ENCODE data around the gene CMC1. TPM values are rescaled to one million over a fixed set of nuclear protein-coding genes. Genes with fewer than 3 reads are reported as not detected.

CMC1 gene
- total RNA-seq, 1 donor from 2014 or later = 21.6 TPM

- peaks cover 58% of the 10 kb centered on the region for H3K4me1 ChIP-seq
- H3K4me3 ChIP-seq = no peak overlapping the region
- H3K27me3 ChIP-seq = no peaks in the 10 kb centered on the region
- H3K9me3 ChIP-seq = no peaks in the 10 kb centered on the region
- intact Hi-C loops (cut with DNase I) = no loop called here
- H3K36me3 ChIP-seq = peaks cover 0 to 15% of the 10 kb centered on the region in 2 donors
- TF ChIP-seq POLR2AphosphoS5 (IDR thresholded peaks at IDR 0.05; ENCODE audit: insufficient read depth in 1 of 2, low read depth in 1 of 2) = no peak
- TF ChIP-seq, protein P1, sequence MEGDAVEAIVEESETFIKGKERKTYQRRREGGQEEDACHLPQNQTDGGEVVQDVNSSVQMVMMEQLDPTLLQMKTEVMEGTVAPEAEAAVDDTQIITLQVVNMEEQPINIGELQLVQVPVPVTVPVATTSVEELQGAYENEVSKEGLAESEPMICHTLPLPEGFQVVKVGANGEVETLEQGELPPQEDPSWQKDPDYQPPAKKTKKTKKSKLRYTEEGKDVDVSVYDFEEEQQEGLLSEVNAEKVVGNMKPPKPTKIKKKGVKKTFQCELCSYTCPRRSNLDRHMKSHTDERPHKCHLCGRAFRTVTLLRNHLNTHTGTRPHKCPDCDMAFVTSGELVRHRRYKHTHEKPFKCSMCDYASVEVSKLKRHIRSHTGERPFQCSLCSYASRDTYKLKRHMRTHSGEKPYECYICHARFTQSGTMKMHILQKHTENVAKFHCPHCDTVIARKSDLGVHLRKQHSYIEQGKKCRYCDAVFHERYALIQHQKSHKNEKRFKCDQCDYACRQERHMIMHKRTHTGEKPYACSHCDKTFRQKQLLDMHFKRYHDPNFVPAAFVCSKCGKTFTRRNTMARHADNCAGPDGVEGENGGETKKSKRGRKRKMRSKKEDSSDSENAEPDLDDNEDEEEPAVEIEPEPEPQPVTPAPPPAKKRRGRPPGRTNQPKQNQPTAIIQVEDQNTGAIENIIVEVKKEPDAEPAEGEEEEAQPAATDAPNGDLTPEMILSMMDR (IDR thresholded peaks at IDR 0.05) = no peak
- no peak for TF ChIP-seq POLR2A (IDR thresholded peaks at IDR 0.05)
- no peak for DNase-seq (ENCODE audit: extremely low spot score in 2 of 2)
- no peak overlapping the region for H3K27ac ChIP-seq
Measured at GRCh38 chr3:28343144-28343543, 101.7 kb downstream of the CMC1 start.

- no peak overlapping the region for H3K4me3 ChIP-seq
- TF ChIP-seq POLR2AphosphoS5 (IDR thresholded peaks at IDR 0.05; ENCODE audit: insufficient read depth in 1 of 2, low read depth in 1 of 2) (no peak), POLR2A (IDR thresholded peaks at IDR 0.05) (no peak)
- TF ChIP-seq, protein P1 (IDR thresholded peaks at IDR 0.05) = no peak
- no peak overlapping the region for H3K27ac ChIP-seq
- DNase-seq (ENCODE audit: extremely low spot score in 2 of 2) = no peak
- no peaks in the 10 kb centered on the region for H3K27me3 ChIP-seq
- no peaks in the 10 kb centered on the region for H3K9me3 ChIP-seq
- H3K36me3 ChIP-seq = no peaks in the 10 kb centered on the region
- intact Hi-C loops (cut with DNase I) = no loop called here
- peaks cover 69% of the 10 kb centered on the region for H3K4me1 ChIP-seq
Measured at GRCh38 chr3:28345690-28346089, 104.3 kb downstream of the CMC1 start.

GRCh38 chr3:28347374-28348264 lies 106.2 kb downstream of the CMC1 start:
- DNase-seq (ENCODE audit: extremely low spot score in 2 of 2) = no peak
- peak overlapping the region; percentile 62 to 82 for H3K4me3 ChIP-seq
- H3K27me3 ChIP-seq = no peaks in the 10 kb centered on the region
- H3K36me3 ChIP-seq = peaks cover 0 to 2% of the 10 kb centered on the region in 2 donors
- peak; percentile 10 to 87 for TF ChIP-seq POLR2AphosphoS5 (IDR thresholded peaks at IDR 0.05; ENCODE audit: insufficient read depth in 1 of 2, low read depth in 1 of 2)
- TF ChIP-seq POLR2A (IDR thresholded peaks at IDR 0.05) = no peak
- TF ChIP-seq, protein P1 (IDR thresholded peaks at IDR 0.05) = no peak
- peak overlapping the region; percentile 99 for H3K27ac ChIP-seq
- intact Hi-C loops (cut with DNase I) = no loop called here
- no peaks in the 10 kb centered on the region for H3K9me3 ChIP-seq
- H3K4me1 ChIP-seq = peaks cover 64% of the 10 kb centered on the region

DNA sequence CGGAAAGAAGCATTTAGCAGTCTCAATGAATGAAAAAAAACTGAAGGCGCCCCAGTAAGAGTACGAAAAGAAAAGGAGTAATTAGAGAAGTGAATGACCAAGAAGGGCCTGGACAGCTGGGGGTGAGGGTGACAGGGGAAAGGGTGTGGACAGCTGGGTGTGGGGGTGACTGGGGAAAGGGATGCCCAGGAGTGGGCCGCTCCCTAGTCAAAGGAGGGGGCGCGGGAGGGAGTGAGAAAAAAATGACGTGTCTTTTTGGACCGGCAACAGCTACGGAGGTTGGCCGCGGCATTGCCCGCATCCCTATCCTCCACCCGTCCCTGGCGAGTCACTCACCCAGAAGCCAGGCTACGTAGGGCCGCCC lies 106.8 kb downstream of the CMC1 start:
- Histone ChIP-seq H3K9me3 (peaks cover 5% of the 10 kb centered on the region), H3K27me3 (no peaks in the 10 kb centered on the region), H3K36me3 (peaks cover 0 to 9% of the 10 kb centered on the region in 2 donors), H3K4me3 (peak overlapping the region; percentile 62 to 82), H3K4me1 (peaks cover 58% of the 10 kb centered on the region), H3K27ac (peak overlapping the region; percentile 99)
- TF ChIP-seq POLR2AphosphoS5 (IDR thresholded peaks at IDR 0.05; ENCODE audit: insufficient read depth in 1 of 2, low read depth in 1 of 2) (no peak), POLR2A (IDR thresholded peaks at IDR 0.05) (peak in 1 of 2 donors; percentile 6)
- TF ChIP-seq, protein P1 (IDR thresholded peaks at IDR 0.05) = no peak
- intact Hi-C loops (cut with DNase I) = no loop called here
- peak in 1 of 2 donors; percentile 94 for DNase-seq (ENCODE audit: extremely low spot score in 2 of 2)

Data from vagina (tissue), 2 donors.